ENCODE results near the gene RBM27.
"Not testable (repeated sequence)": the region's sequence is repeated elsewhere in the genome, so short reads cannot be mapped to it uniquely, and the experiment has no call there.

Gene RBM27

GRCh38 chr5:146185161-146185560 is 18.2 kb upstream of the RBM27 start:
- Histone ChIP-seq H3K4me2 (no peak overlapping the region), H4K20me1 (no peaks in the 10 kb centered on the region; the same call in 1 of the 2 replicates), H3K36me3 (peaks cover 9% of the 10 kb centered on the region), H3K27ac (no peak overlapping the region), H3K4me3 (no peak overlapping the region), H3K9me3 (no peaks in the 10 kb centered on the region), H3K4me1 (peaks cover 24% of the 10 kb centered on the region), H3K27me3 (no peaks in the 10 kb centered on the region), H3K9ac (no peak overlapping the region)
- no peak for TF ChIP-seq Cebpa-rat (IDR thresholded peaks at IDR 0.05)

- H3K4me3 ChIP-seq = no peak overlapping the region
- H3K27me3 ChIP-seq = no peaks in the 10 kb centered on the region
- H4K20me1 ChIP-seq = no peaks in the 10 kb centered on the region
- no peak overlapping the region for H3K4me2 ChIP-seq
- no peak overlapping the region for H3K27ac ChIP-seq
- H3K9ac ChIP-seq = no peak overlapping the region
- TF ChIP-seq Cebpa-rat (IDR thresholded peaks at IDR 0.05) = no peak
- H3K4me1 ChIP-seq = peaks cover 5% of the 10 kb centered on the region; the same call in 1 of the 2 replicates
- H3K9me3 ChIP-seq = no peaks in the 10 kb centered on the region
- no peaks in the 10 kb centered on the region for H3K36me3 ChIP-seq
Observed at GRCh38 chr5:146188358-146188757, 15.0 kb upstream of the RBM27 start.

GRCh38 chr5:146192571-146193043 is 10.8 kb upstream of the RBM27 start:
- H3K4me2 ChIP-seq = no peak overlapping the region
- H3K27me3 ChIP-seq = no peaks in the 10 kb centered on the region
- no peak for TF ChIP-seq Cebpa-rat (IDR thresholded peaks at IDR 0.05)
- no peak overlapping the region for H3K27ac ChIP-seq
- H4K20me1 ChIP-seq = no peaks in the 10 kb centered on the region
- 0 out of 2 replicates have a peak, but pooled peaks cover 4% of the 10 kb centered on the region for H3K4me1 ChIP-seq
- no peak overlapping the region for H3K4me3 ChIP-seq
- no peaks in the 10 kb centered on the region for H3K9me3 ChIP-seq
- H3K36me3 ChIP-seq = no peaks in the 10 kb centered on the region
- H3K9ac ChIP-seq = no peak overlapping the region

- Histone ChIP-seq H3K27me3 (no peaks in the 10 kb centered on the region), H4K20me1 (no peaks in the 10 kb centered on the region), H3K4me3 (no peak overlapping the region), H3K27ac (no peak overlapping the region), H3K4me2 (no peak overlapping the region), H3K9me3 (no peaks in the 10 kb centered on the region), H3K4me1 (0 out of 2 replicates have a peak, but pooled peaks cover 4% of the 10 kb centered on the region), H3K9ac (no peak overlapping the region), H3K36me3 (no peaks in the 10 kb centered on the region)
- TF ChIP-seq Cebpa-rat (IDR thresholded peaks at IDR 0.05) = no peak
Observed at GRCh38 chr5:146193285-146193684, 10.1 kb upstream of the RBM27 start.

DNA sequence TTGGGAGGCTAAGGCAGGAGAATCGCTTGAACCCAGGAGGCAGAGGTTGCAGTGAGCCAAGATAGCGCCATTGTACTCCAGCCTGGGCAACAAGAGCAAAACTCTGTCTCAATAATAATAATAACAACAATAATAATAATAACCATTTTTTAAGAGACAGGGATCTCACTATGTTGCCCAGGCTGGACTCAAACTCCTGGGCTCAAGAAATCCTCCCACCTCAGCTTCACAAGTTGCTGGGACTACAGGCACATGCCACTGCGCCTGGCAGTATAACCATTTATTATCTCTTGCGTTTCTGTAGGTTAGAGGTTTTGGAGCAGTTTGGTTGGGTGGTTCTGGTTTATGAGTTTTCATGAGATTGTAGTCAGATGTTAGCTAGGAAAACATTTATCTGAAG is 8.4 kb upstream of the RBM27 start:
- not testable (repeated sequence) for H3K27me3 ChIP-seq, H3K4me2 ChIP-seq, H4K20me1 ChIP-seq, H3K9me3 ChIP-seq, H3K9ac ChIP-seq, H3K36me3 ChIP-seq, H3K4me3 ChIP-seq, H3K4me1 ChIP-seq, H3K27ac ChIP-seq

GRCh38 chr5:146196459-146197048 is 6.9 kb upstream of the RBM27 start:
- no peaks in the 10 kb centered on the region for H3K27me3 ChIP-seq
- no peaks in the 10 kb centered on the region for H4K20me1 ChIP-seq
- H3K27ac ChIP-seq = no peak overlapping the region
- H3K4me2 ChIP-seq = no peak overlapping the region
- no peak overlapping the region for H3K4me3 ChIP-seq
- no peaks in the 10 kb centered on the region for H3K9me3 ChIP-seq
- no peak for TF ChIP-seq Cebpa-rat (IDR thresholded peaks at IDR 0.05)
- no peak overlapping the region for H3K9ac ChIP-seq
- H3K4me1 ChIP-seq = no peaks in the 10 kb centered on the region
- H3K36me3 ChIP-seq = no peaks in the 10 kb centered on the region

GRCh38 chr5:146199176-146199815 is 4.1 kb upstream of the RBM27 start:
- Histone ChIP-seq H3K4me3 (no peak overlapping the region), H3K4me2 (no peak overlapping the region), H3K4me1 (peaks cover 10% of the 10 kb centered on the region), H3K27me3 (no peaks in the 10 kb centered on the region), H3K9me3 (no peaks in the 10 kb centered on the region), H3K36me3 (no peaks in the 10 kb centered on the region), H3K9ac (no peak overlapping the region), H4K20me1 (peaks cover 4% of the 10 kb centered on the region), H3K27ac (no peak overlapping the region)
- no peak for TF ChIP-seq Cebpa-rat (IDR thresholded peaks at IDR 0.05)

GRCh38 chr5:146201795-146202194 is 1.6 kb upstream of the RBM27 start:
- H4K20me1 ChIP-seq = peaks cover 29% of the 10 kb centered on the region
- H3K4me3 ChIP-seq, H3K27me3 ChIP-seq, H3K9ac ChIP-seq, H3K36me3 ChIP-seq, H3K27ac ChIP-seq, H3K4me2 ChIP-seq, H3K9me3 ChIP-seq: not testable (repeated sequence)
- peaks cover 33% of the 10 kb centered on the region for H3K4me1 ChIP-seq

DNA sequence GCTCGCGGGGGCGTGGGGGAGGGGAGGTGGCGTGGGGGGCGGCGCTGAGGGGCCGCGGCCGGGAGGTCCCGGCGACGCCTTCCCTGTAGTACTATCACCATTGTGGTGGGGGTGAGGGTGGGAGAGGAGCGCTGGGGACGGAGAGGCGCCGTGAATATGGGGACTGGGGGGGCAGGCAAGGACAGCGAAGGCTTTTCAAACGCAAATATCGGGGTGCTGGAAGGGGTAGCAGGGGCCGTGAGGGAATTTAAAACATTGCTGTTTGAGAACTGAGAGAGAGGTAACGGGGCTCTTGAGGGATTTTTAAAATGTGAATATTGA is 427 bp downstream of the RBM27 start:
- Histone ChIP-seq H3K9me3 (no peaks in the 10 kb centered on the region), H3K4me1 (peaks cover 39% of the 10 kb centered on the region), H3K4me3 (peak overlapping the region; percentile 79), H3K36me3 (no peaks in the 10 kb centered on the region; the same call in 1 of the 2 replicates), H3K27ac (peak overlapping the region; percentile 83), H4K20me1 (peaks cover 48% of the 10 kb centered on the region), H3K9ac (peak overlapping the region; percentile 89), H3K27me3 (no peaks in the 10 kb centered on the region), H3K4me2 (peak overlapping the region; percentile 88)
- no peak for TF ChIP-seq Cebpa-rat (IDR thresholded peaks at IDR 0.05)

GRCh38 chr5:146205499-146206202 is 2.2 kb downstream of the RBM27 start:
- H3K36me3 ChIP-seq = peaks cover 4% of the 10 kb centered on the region
- H3K4me1 ChIP-seq = peaks cover 39% of the 10 kb centered on the region
- H3K9me3 ChIP-seq = no peaks in the 10 kb centered on the region
- no peak for TF ChIP-seq Cebpa-rat (IDR thresholded peaks at IDR 0.05)
- H3K4me2 ChIP-seq = peak overlapping the region; percentile 88
- H3K4me3 ChIP-seq = peak overlapping the region; percentile 79; the same call in 1 of the 2 replicates
- H4K20me1 ChIP-seq = peaks cover 67% of the 10 kb centered on the region
- H3K9ac ChIP-seq = peak overlapping the region; percentile 89; the same call in 1 of the 2 replicates
- H3K27me3 ChIP-seq = no peaks in the 10 kb centered on the region
- no peak overlapping the region for H3K27ac ChIP-seq

Measured in BLaER1 (cell line).